Fibroblast of lung (primary cell): ENCODE results near the gene GSE1. TPM values are rescaled to one million over a fixed set of nuclear protein-coding genes. Genes with fewer than 3 reads are reported as not detected.
A peak's percentile ranks its signal among the peaks of the same experiment; 100 is the strongest.

Experiments used
- DNase-seq, 2 donors: peaks; one replicate each; pipeline versions ENCODE4 v3.0.0 to v3.0.0-alpha.2; 2010; ENCODE audit warnings: low read depth in 2 of 2
- H2AFZ ChIP-seq: 2 replicates; pipeline ENCODE4 v1.5.1; 2012; ENCODE audit warnings: low read length, control low read depth, inconsistent platforms
- H3K27ac ChIP-seq: 2 replicates; pipeline ENCODE4 v1.5.1; 2011; ENCODE audit warnings: low read length, control low read depth; ENCODE audit not compliant: insufficient read depth
- H3K27me3 ChIP-seq: 2 replicates; pipeline ENCODE4 v1.5.1; 2011; ENCODE audit warnings: mild to moderate bottlenecking, low read length; ENCODE audit not compliant: control insufficient read depth, insufficient read depth
- H3K36me3 ChIP-seq: 2 replicates; pipeline ENCODE4 v1.5.1; 2011; ENCODE audit warnings: low read length; ENCODE audit not compliant: control insufficient read depth, insufficient read depth
- H3K4me1 ChIP-seq: 2 replicates; pipeline ENCODE4 v1.5.1; 2011; ENCODE audit warnings: low read length; ENCODE audit not compliant: control insufficient read depth, insufficient read depth; ENCODE audit errors: extremely low read depth
- H3K4me2 ChIP-seq: 2 replicates; pipeline ENCODE4 v1.5.1; 2011; ENCODE audit warnings: low read length, control low read depth; ENCODE audit not compliant: insufficient read depth; ENCODE audit errors: extremely low read depth
- H3K4me3 ChIP-seq, 4 experiments: fragments of 200-600 bp in 1 of 4; sonication (generic) in 1 of 4; replicated peaks in 1 of 4; 2 replicates each; pipeline ENCODE4 v1.5.1; 2011 to 2016; ENCODE audit warnings: low read length in 4 of 4, low read depth in 3 of 4, mild to moderate bottlenecking in 3 of 4, control low read depth in 2 of 4, inconsistent platforms in 1 of 4, mixed read lengths in 1 of 4; ENCODE audit not compliant: insufficient read depth in 1 of 4; ENCODE audit errors: control extremely low read depth in 1 of 4
- H3K79me2 ChIP-seq: 2 replicates; pipeline ENCODE4 v1.5.1; 2012; ENCODE audit warnings: mild to moderate bottlenecking, low read length, inconsistent platforms; ENCODE audit not compliant: control insufficient read depth, insufficient read depth
- H3K9ac ChIP-seq: 2 replicates; pipeline ENCODE4 v1.5.1; 2011; ENCODE audit warnings: mild to moderate bottlenecking, low read length, control low read depth; ENCODE audit not compliant: insufficient read depth
- H3K9me3 ChIP-seq: 2 replicates; pipeline ENCODE4 v1.5.1; 2012; ENCODE audit warnings: low read depth, low read length; ENCODE audit not compliant: control insufficient read depth, insufficient read depth
- H4K20me1 ChIP-seq: 2 replicates; pipeline ENCODE4 v1.5.1; 2011; ENCODE audit warnings: low read length; ENCODE audit not compliant: control insufficient read depth, insufficient read depth; ENCODE audit errors: extremely low read depth
- CTCF ChIP-seq, 2 donors: IDR thresholded peaks in 1 of 2; conservative IDR thresholded peaks in 1 of 2; 1 replicate in 1 of 2; 2 replicates in 1 of 2; pipeline ENCODE4 v1.5.1; 2011 to 2012; ENCODE audit warnings: low read length in 2 of 2, control low read depth in 1 of 2, inconsistent platforms in 1 of 2, low read depth in 1 of 2, mild to moderate bottlenecking in 1 of 2
- EZH2 ChIP-seq: IDR thresholded peaks from 2 replicates; pipeline ENCODE4 v1.5.1; 2012; ENCODE audit warnings: low read length, control low read depth, mild to moderate bottlenecking; ENCODE audit errors: missing control alignments
- polyA plus RNA-seq, 2 donors: library from polyadenylated mRNA; depleted of rRNA in 1 of 2; stranded (reverse) in 1 of 2; unstranded in 1 of 2; fragments of >200 nt; gene quantifications; 2 replicates each; pipeline ENCODE4 v1.2.1, GENCODE V29; 2011 to 2012; ENCODE audit warnings: missing spikeins in 1 of 2
- total RNA-seq: library from RNA; depleted of rRNA; stranded (reverse); fragments of >200 nt; gene quantifications from 2 replicates; pipeline ENCODE4 v1.2.1, GENCODE V29; 2014

The GSE1 gene
- total and polyA plus RNA-seq, 2 donors (not counting 1 experiment from before 2014, with no cell fraction given), result 11.0 to 35.7 TPM

GRCh38 chr16:85662976-85663830 is 50.1 kb downstream of the GSE1 start:
- Histone ChIP-seq H3K27ac (no peak overlapping the region), H2AFZ (no peak overlapping the region)
- DNase-seq, result no peak

GRCh38 chr16:85663891-85664321 is 50.8 kb downstream of the GSE1 start:
- Histone ChIP-seq H3K4me1 (no peaks in the 10 kb centered on the region), H3K36me3 (peaks cover 31% of the 10 kb centered on the region), H3K4me2 (no peak overlapping the region), H3K9me3 (no peaks in the 10 kb centered on the region), H3K4me3 (no peak overlapping the region), H3K9ac (no peak overlapping the region), H3K27ac (no peak overlapping the region), H3K79me2 (no peaks in the 10 kb centered on the region), H2AFZ (no peak overlapping the region), H4K20me1 (no peaks in the 10 kb centered on the region), H3K27me3 (no peaks in the 10 kb centered on the region)
- DNase-seq, result peak in 1 of 2 donors; percentile 57
- TF ChIP-seq EZH2, result no peak
- no peak for TF ChIP-seq CTCF (conservative IDR thresholded peaks at IDR 0.05 in 1 of 2, IDR thresholded peaks at IDR 0.05 in 1 of 2; ENCODE audit: low read depth in 1 of 2, low read length in 2 of 2)

More at GRCh38 chr16:85662976-85663830, 50.1 kb downstream of the GSE1 start:
- Histone ChIP-seq H3K4me2 (no peak overlapping the region), H3K36me3 (peaks cover 31% of the 10 kb centered on the region), H3K4me1 (no peaks in the 10 kb centered on the region), H3K27me3 (no peaks in the 10 kb centered on the region), H3K9ac (no peak overlapping the region), H3K79me2 (no peaks in the 10 kb centered on the region), H3K9me3 (no peaks in the 10 kb centered on the region), H3K4me3 (no peak overlapping the region), H4K20me1 (no peaks in the 10 kb centered on the region)
- TF ChIP-seq CTCF (conservative IDR thresholded peaks at IDR 0.05 in 1 of 2, IDR thresholded peaks at IDR 0.05 in 1 of 2; ENCODE audit: low read depth in 1 of 2, low read length in 2 of 2), result no peak
- no peak for TF ChIP-seq EZH2

DNA sequence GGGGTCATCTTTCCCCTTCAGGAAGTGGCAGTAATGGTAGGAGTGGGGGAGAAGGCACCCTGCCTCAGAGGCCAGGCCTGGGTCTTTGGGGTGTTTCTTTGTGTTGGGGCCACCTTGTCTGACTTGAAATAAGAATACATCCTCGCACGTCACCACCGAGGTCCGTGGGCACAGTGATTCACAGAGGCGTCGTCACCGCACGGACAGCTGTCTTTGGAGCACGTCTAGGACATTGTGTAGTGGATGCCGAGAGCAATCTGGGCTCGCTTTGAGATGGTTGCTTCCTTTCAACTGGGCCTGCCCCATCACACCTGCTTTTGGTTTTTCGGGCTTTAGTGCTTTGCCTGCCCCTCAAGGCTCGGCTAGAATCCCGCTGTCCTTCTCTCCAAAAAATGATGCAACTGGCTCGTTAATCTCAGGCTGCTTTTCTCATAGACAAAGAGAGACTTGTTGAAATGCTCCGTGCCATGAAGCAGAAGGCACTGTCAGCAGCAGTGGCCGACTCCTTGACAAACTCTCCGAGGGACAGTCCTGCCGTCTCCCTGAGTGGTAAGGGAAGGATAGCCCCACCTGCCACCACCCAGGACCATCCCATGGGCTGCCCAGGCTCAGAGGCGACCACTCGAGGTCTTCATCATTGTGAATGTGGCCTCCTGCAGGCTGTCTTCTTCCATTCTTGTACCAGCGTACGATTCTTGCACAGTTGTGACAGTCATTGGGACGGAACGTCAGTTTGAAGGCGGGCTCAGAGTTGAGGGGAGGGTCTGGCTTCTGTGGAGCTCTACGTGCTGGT is 51.7 kb downstream of the GSE1 start:
- Histone ChIP-seq H3K36me3 (peaks cover 29% of the 10 kb centered on the region), H3K4me3 (no peak overlapping the region), H4K20me1 (no peaks in the 10 kb centered on the region), H3K27me3 (no peaks in the 10 kb centered on the region), H3K4me2 (no peak overlapping the region), H3K9ac (no peak overlapping the region), H3K79me2 (no peaks in the 10 kb centered on the region), H2AFZ (no peak overlapping the region), H3K27ac (no peak overlapping the region), H3K9me3 (no peaks in the 10 kb centered on the region), H3K4me1 (no peaks in the 10 kb centered on the region)
- DNase-seq, result no peak
- no peak for TF ChIP-seq CTCF (conservative IDR thresholded peaks at IDR 0.05 in 1 of 2, IDR thresholded peaks at IDR 0.05 in 1 of 2; ENCODE audit: low read depth in 1 of 2, low read length in 2 of 2)
- no peak for TF ChIP-seq EZH2
